CD4-positive, alpha-beta T cell treated with Interleukin-6 for 4 hours (primary cell): ENCODE results near the gene SPP2.

Experiments
- DNase-seq: peaks from one replicate; pipeline ENCODE4 v3.0.0-alpha.2; 2020; ENCODE audit warnings: mixed read lengths

SPP2 gene

GRCh38 chr2:234050455-234051135 lies at the start of gene SPP2:
Gene SPP2 (plus strand): TSS chr2:234050702. CDS start chr2:234050787, 85 bp downstream.
- DNase-seq: no peak

- peak; percentile 28 for DNase-seq
Observed at GRCh38 chr2:234001380-234002160, 48.9 kb upstream of the SPP2 start.

- no peak for DNase-seq
Observed at GRCh38 chr2:234002281-234002680, 48.2 kb upstream of the SPP2 start.

- peak; percentile 22 for DNase-seq
Observed at GRCh38 chr2:234003972-234004617, 46.4 kb upstream of the SPP2 start.

GRCh38 chr2:234005126-234005525 lies 45.4 kb upstream of the SPP2 start:
- DNase-seq: no peak

- no peak for DNase-seq
Observed at GRCh38 chr2:234006501-234006900, 44.0 kb upstream of the SPP2 start.

GRCh38 chr2:234014427-234014826 lies 36.1 kb upstream of the SPP2 start:
- no peak for DNase-seq

- no peak for DNase-seq
Observed at GRCh38 chr2:234015861-234016260, 34.6 kb upstream of the SPP2 start.

GRCh38 chr2:234019896-234020295 lies 30.6 kb upstream of the SPP2 start:
- no peak for DNase-seq

GRCh38 chr2:234020332-234020731 lies 30.2 kb upstream of the SPP2 start:
- DNase-seq: no peak

- DNase-seq: no peak
Observed at GRCh38 chr2:234022424-234022823, 28.1 kb upstream of the SPP2 start.

- no peak for DNase-seq
Observed at GRCh38 chr2:234024304-234024703, 26.2 kb upstream of the SPP2 start.

- peak; percentile 58 for DNase-seq
Observed at GRCh38 chr2:234025466-234025865, 25.0 kb upstream of the SPP2 start.

- DNase-seq: no peak
Observed at GRCh38 chr2:234025891-234026401, 24.6 kb upstream of the SPP2 start.

- DNase-seq: no peak
Observed at GRCh38 chr2:234026693-234027254, 23.7 kb upstream of the SPP2 start.

- no peak for DNase-seq
Observed at GRCh38 chr2:234027641-234028040, 22.9 kb upstream of the SPP2 start.

GRCh38 chr2:234029150-234029733 lies 21.3 kb upstream of the SPP2 start:
- DNase-seq: no peak

GRCh38 chr2:234031207-234031606 lies 19.3 kb upstream of the SPP2 start:
- DNase-seq: no peak

GRCh38 chr2:234032279-234032856 lies 18.1 kb upstream of the SPP2 start:
- DNase-seq: peak; percentile 39

GRCh38 chr2:234033174-234033573 lies 17.3 kb upstream of the SPP2 start:
- DNase-seq: no peak

- no peak for DNase-seq
Observed at GRCh38 chr2:234033885-234034284, 16.6 kb upstream of the SPP2 start.

- DNase-seq: no peak
Observed at GRCh38 chr2:234038076-234038802, 12.3 kb upstream of the SPP2 start.
